Natural killer cell (primary cell): ENCODE results near the gene LY6G6F. TPM values are rescaled to one million over a fixed set of nuclear protein-coding genes. Genes with fewer than 3 reads are reported as not detected.
A peak's percentile ranks its signal among the peaks of the same experiment; 100 is the strongest.

ENCODE experiments used
- ATAC-seq, 3 donors: fragments of 150-1000 bp in 2 of 3; fragments of 200-7000 bp in 1 of 3; cut with Tn5 transposase; 1 replicate in 1 of 3; 2 replicates in 2 of 3; pipeline ENCODE4 v1.10.0; 2021; ENCODE audit warnings: mild to moderate bottlenecking in 2 of 3, moderate library complexity in 2 of 3
- DNase-seq, 2 donors: peaks; one replicate each; pipeline versions ENCODE4 v3.0.0 to v3.0.0-alpha.2; 2013 to 2021; ENCODE audit warnings: mixed read lengths in 1 of 2
- H3K27ac ChIP-seq: one replicate; pipeline ENCODE4 v1.5.1; 2013; ENCODE audit warnings: mild to moderate bottlenecking, low read length
- H3K27me3 ChIP-seq: one replicate; pipeline ENCODE4 v1.6.1; 2013; ENCODE audit warnings: low read length; ENCODE audit not compliant: control insufficient read depth, insufficient read depth
- H3K36me3 ChIP-seq: one replicate; pipeline ENCODE4 v1.6.1; 2013; ENCODE audit warnings: low read length; ENCODE audit not compliant: control insufficient read depth, insufficient read depth
- H3K4me1 ChIP-seq: one replicate; pipeline ENCODE4 v1.6.1; 2013; ENCODE audit warnings: low read length; ENCODE audit not compliant: control insufficient read depth, insufficient read depth
- H3K4me3 ChIP-seq: one replicate; pipeline ENCODE4 v1.5.1; 2013; ENCODE audit warnings: low read length
- H3K9me3 ChIP-seq: one replicate; pipeline ENCODE4 v1.6.1; 2013; ENCODE audit warnings: low read length; ENCODE audit not compliant: control insufficient read depth, insufficient read depth
- H3K27ac Mint-ChIP-seq, 2 donors: one replicate each; pipeline ENCODE4 v1.8.0; 2022; ENCODE audit warnings: mild to moderate bottlenecking in 2 of 2, mixed read lengths in 2 of 2, moderate library complexity in 1 of 2
- H3K27me3 Mint-ChIP-seq, 2 donors: one replicate each; pipeline ENCODE4 v1.8.0; 2022; ENCODE audit warnings: low read depth in 2 of 2, mixed read lengths in 2 of 2
- H3K36me3 Mint-ChIP-seq: one replicate; pipeline ENCODE4 v1.8.0; 2022; ENCODE audit warnings: mixed read lengths
- H3K4me1 Mint-ChIP-seq, 2 donors: one replicate each; pipeline ENCODE4 v1.8.0; 2022; ENCODE audit warnings: mixed read lengths in 2 of 2
- H3K4me3 Mint-ChIP-seq: one replicate; pipeline ENCODE4 v1.8.0; 2022; ENCODE audit warnings: mild to moderate bottlenecking, moderate library complexity, mixed read lengths
- H3K9me3 Mint-ChIP-seq, 2 donors: one replicate each; pipeline ENCODE4 v1.8.0; 2022; ENCODE audit warnings: mixed read lengths in 2 of 2
- WGBS: methylation state at CpG from one replicate; pipeline ENCODE4 v1.1.7; 2013; ENCODE audit warnings: missing lambda C conversion rate; ENCODE audit not compliant: insufficient coverage; 5-methylcytosine and 5-hydroxymethylcytosine counted together
- intact Hi-C: fragments of 100-400 bp; cut with micrococcal nuclease; formaldehyde crosslinking; loops from one replicate; pipeline ENCODE4 v1.14.2; 2022
- total RNA-seq, 4 donors: library from RNA; stranded (reverse); fragments of 120-200 nt in 1 of 4; gene quantifications; one replicate each; pipeline versions ENCODE4 v1.2.3 to v1.2.4, GENCODE V29; 2013 to 2022
- TF ChIP-seq, protein P1 (sequence below): fragments of 200-600 bp; IDR thresholded peaks from one replicate; pipeline ENCODE4 v1.8.0; 2022; ENCODE audit warnings: antibody characterized with exemption

Gene LY6G6F
- total RNA-seq, 3 donors from 2014 or later (not counting 1 experiment from before 2014, with no cell fraction given): 0.97 to 3.2 (median 1.4) TPM

DNA sequence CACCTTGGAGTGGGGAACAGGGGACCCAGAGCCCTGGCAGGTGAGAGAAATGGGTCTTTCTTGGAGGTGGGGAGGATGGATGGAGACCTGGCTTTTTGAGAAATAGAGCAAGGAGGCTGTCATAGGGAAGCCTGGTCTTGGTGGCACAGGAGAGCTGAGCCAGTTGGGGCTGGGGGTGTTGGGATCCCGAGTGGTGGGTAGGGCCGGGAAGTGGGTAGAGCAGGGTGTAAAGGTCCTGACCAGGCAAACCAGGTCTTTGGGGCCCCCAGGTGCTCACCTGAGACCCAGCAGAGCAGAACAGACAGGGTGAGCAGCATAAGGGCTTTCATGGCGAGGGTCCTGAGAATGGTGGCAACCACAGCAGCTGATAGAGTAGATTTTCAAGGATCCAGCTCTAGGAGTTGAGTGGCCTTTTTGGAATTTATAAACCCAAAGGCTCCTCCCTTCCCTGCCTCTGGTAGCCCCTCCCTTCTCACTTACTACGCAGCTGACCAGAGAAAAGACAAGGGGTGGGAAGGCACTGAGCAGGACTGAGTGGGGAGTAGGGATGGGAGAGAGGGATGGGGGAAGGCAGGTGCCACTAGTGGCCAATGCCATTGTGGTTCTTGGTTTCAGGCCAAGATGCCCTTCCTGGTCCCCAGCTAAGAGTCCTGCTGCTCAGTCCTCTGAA is 14.8 kb downstream of the LY6G6F start, which contains the start of gene LY6G6C:
Gene LY6G6C, minus strand, starts transcription at position 396 of the 670 bp plus-strand sequence. Its CDS starts 67 bp downstream, at position 329.
- WGBS: 90% methylated on average over 3 of the region's 4 CpGs
- no peaks in the 10 kb centered on the region for H3K27me3 ChIP-seq
- no peak within 1 kb of the TSS for H3K4me3 Mint-ChIP-seq
- TF ChIP-seq, protein P1, sequence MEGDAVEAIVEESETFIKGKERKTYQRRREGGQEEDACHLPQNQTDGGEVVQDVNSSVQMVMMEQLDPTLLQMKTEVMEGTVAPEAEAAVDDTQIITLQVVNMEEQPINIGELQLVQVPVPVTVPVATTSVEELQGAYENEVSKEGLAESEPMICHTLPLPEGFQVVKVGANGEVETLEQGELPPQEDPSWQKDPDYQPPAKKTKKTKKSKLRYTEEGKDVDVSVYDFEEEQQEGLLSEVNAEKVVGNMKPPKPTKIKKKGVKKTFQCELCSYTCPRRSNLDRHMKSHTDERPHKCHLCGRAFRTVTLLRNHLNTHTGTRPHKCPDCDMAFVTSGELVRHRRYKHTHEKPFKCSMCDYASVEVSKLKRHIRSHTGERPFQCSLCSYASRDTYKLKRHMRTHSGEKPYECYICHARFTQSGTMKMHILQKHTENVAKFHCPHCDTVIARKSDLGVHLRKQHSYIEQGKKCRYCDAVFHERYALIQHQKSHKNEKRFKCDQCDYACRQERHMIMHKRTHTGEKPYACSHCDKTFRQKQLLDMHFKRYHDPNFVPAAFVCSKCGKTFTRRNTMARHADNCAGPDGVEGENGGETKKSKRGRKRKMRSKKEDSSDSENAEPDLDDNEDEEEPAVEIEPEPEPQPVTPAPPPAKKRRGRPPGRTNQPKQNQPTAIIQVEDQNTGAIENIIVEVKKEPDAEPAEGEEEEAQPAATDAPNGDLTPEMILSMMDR: no peak
- H3K27me3 Mint-ChIP-seq: peaks cover 0 to 4% of the 10 kb centered on the region in 2 donors
- peaks cover 10% of the 10 kb centered on the region for H3K36me3 Mint-ChIP-seq
- intact Hi-C loops: no loop called here
- peaks cover 20% of the 10 kb centered on the region for H3K4me1 ChIP-seq
- no peaks in the 10 kb centered on the region for H3K9me3 Mint-ChIP-seq
- no peaks in the 10 kb centered on the region for H3K9me3 ChIP-seq
- peak within 1 kb of the TSS in 1 of 2 donors; percentile 46 for H3K27ac Mint-ChIP-seq
- peaks cover 7% of the 10 kb centered on the region for H3K36me3 ChIP-seq
- DNase-seq (no peak), ATAC-seq (no peak)
- peaks cover 25% of the 10 kb centered on the region in 2 donors for H3K4me1 Mint-ChIP-seq
- H3K4me3 ChIP-seq: no peak within 1 kb of the TSS
- no peak within 1 kb of the TSS for H3K27ac ChIP-seq

DNA sequence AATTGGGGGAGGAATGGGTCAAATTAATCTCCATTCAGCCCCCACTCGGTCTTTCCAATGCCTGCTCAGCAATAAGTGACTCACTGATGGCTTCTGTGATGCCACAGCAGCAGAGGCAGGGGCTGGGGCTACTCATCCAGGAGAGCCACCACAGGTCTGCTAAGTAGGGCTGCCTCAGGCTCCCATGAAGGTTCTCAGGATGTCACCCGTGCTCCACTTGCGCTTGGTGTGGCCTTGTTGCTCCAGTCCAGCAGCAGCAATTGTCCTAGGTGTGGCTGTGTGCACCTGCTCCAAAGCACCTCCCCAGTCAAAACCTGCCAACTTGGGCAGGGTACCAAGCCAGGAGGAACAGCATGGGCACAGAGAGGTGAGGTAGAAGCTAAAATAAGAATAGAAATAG is 15.5 kb downstream of the LY6G6F start:
- H3K27me3 ChIP-seq: no peaks in the 10 kb centered on the region
- H3K36me3 Mint-ChIP-seq: peaks cover 16% of the 10 kb centered on the region
- WGBS: 92% methylated on average over 3 of the region's 3 CpGs
- peaks cover 0 to 4% of the 10 kb centered on the region in 2 donors for H3K27me3 Mint-ChIP-seq
- H3K4me3 ChIP-seq: no peak overlapping the region
- ATAC-seq (no peak), DNase-seq (no peak)
- no peaks in the 10 kb centered on the region for H3K9me3 ChIP-seq
- H3K27ac Mint-ChIP-seq: no peak overlapping the region
- H3K4me1 Mint-ChIP-seq: peaks cover 31 to 32% of the 10 kb centered on the region in 2 donors
- TF ChIP-seq, protein P1: no peak
- no peaks in the 10 kb centered on the region for H3K9me3 Mint-ChIP-seq
- intact Hi-C loops: no loop called here
- peaks cover 25% of the 10 kb centered on the region for H3K4me1 ChIP-seq
- H3K27ac ChIP-seq: no peak overlapping the region
- H3K36me3 ChIP-seq: peaks cover 10% of the 10 kb centered on the region
- H3K4me3 Mint-ChIP-seq: no peak overlapping the region

DNA sequence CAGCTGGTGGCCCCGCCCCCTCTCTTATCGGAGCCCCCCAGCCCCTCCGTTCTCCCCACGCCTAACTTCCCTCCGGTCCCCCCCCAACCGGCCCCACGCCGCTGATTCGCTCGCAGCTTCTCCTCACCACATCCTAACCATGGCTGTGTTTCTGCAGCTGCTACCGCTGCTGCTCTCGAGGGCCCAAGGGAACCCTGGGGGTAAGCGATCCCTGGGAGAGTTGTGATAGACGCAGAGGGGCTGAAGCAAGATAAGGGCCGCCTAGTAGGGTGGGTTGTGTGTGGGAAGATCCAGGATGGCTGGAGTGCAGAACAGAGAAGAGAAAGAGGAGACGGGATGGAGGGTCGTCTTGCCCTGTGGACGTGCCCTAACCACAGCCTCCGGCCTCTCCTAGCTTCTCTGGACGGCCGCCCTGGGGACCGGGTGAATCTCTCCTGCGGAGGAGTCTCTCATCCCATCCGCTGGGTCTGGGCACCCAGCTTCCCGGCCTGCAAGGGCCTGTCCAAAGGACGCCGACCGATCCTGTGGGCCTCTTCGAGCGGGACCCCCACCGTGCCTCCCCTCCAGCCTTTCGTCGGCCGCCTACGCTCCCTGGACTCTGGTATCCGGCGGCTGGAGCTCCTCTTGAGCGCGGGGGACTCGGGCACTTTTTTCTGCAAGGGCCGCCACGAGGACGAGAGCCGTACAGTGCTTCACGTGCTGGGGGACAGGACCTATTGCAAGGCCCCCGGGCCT is 16.7 kb downstream of the LY6G6F start, which contains the start of gene MPIG6B:
Gene MPIG6B, plus strand, starts transcription at position 129 of the 735 bp plus-strand sequence. Its CDS starts 11 bp downstream, at position 140.
- H3K27ac ChIP-seq: peak within 1 kb of the TSS; percentile 22
- no peak for DNase-seq
- TF ChIP-seq, protein P1: no peak
- Mint-ChIP-seq H3K36me3 (peaks cover 16% of the 10 kb centered on the region), H3K9me3 (no peaks in the 10 kb centered on the region), H3K27me3 (peaks cover 0 to 4% of the 10 kb centered on the region in 2 donors), H3K27ac (peak within 1 kb of the TSS; percentile 9 to 87), H3K4me1 (peaks cover 39 to 43% of the 10 kb centered on the region in 2 donors), H3K4me3 (peak within 1 kb of the TSS; percentile 81)
- H3K36me3 ChIP-seq: peaks cover 10% of the 10 kb centered on the region
- H3K4me3 ChIP-seq: no peak within 1 kb of the TSS
- 49% methylated on average over 45 of the region's 46 CpGs for WGBS
- no peaks in the 10 kb centered on the region for H3K9me3 ChIP-seq
- peaks cover 37% of the 10 kb centered on the region for H3K4me1 ChIP-seq
- no peaks in the 10 kb centered on the region for H3K27me3 ChIP-seq
- peak in 2 of 3 donors; percentile 36 to 71 for ATAC-seq
- intact Hi-C loops: no loop called here
